ENCODE measurements around the gene MCM8. TPM values are rescaled to one million over a fixed set of nuclear protein-coding genes. Genes with fewer than 3 reads are reported as not detected.

MCM8 gene
- polyA plus RNA-seq, 1 donor (not counting 4 experiments of a cell fraction or from before 2014, with no cell fraction given): 7.0 TPM

GRCh38 chr20:5996765-5997164 is 46.3 kb downstream of the MCM8 start:
- Histone ChIP-seq H2AFZ (ENCODE audit: control insufficient read depth, low read length) (no peak overlapping the region), H3K9me3 (ENCODE audit: control insufficient read depth, low read depth, low read length) (no peaks in the 10 kb centered on the region), H4K20me1 (ENCODE audit: control insufficient read depth, extremely low read depth, insufficient read depth, low read length) (no peaks in the 10 kb centered on the region), H3K36me3 (ENCODE audit: control insufficient read depth in 2 of 2, extremely low read depth in 1 of 2, insufficient read depth in 2 of 2, low read length in 2 of 2) (peaks cover 8 to 12% of the 10 kb centered on the region in 2 experiments), H3K79me2 (ENCODE audit: control insufficient read depth, insufficient read depth, low read length) (no peaks in the 10 kb centered on the region), H3K27ac (ENCODE audit: control insufficient read depth, insufficient read depth, low read length) (no peak overlapping the region), H3K9ac (ENCODE audit: control insufficient read depth, extremely low read depth, insufficient read depth, low read length) (no peak overlapping the region), H3K4me3 (ENCODE audit: control insufficient read depth in 2 of 3, extremely low read depth in 1 of 3, insufficient read depth in 2 of 3, low read depth in 1 of 3, low read length in 3 of 3) (no peak overlapping the region), H3K27me3 (ENCODE audit: control insufficient read depth, extremely low read depth, insufficient read depth, low read length) (no peaks in the 10 kb centered on the region), H3K4me1 (ENCODE audit: control insufficient read depth, extremely low read depth, insufficient read depth, low read length) (no peaks in the 10 kb centered on the region), H3K9me1 (ENCODE audit: control insufficient read depth, extremely low read depth, insufficient read depth, low read length) (no peaks in the 10 kb centered on the region), H3K4me2 (ENCODE audit: control insufficient read depth, extremely low read depth, insufficient read depth, low read depth, low read length) (no peak overlapping the region)
- TF ChIP-seq EZH2 (IDR thresholded peaks at IDR 0.05; ENCODE audit: low read length): no peak
- TF ChIP-seq CTCF (optimal IDR thresholded peaks at IDR 0.05 in 1 of 3, IDR thresholded peaks at IDR 0.05 in 1 of 3, conservative IDR thresholded peaks at IDR 0.05 in 1 of 3; ENCODE audit: extremely low read depth in 1 of 3, insufficient read depth in 2 of 3, low read length in 3 of 3): no peak
- dilution Hi-C loops (cut with MboI; ENCODE audit: extremely low pct_ligation_motif_present, low sequenced_read_pairs): no loop called here
- FAIRE-seq (no peak), DNase-seq (ENCODE audit: low read depth, low spot score) (no peak)

GRCh38 chr20:5999783-6000182 is 49.3 kb downstream of the MCM8 start:
- H3K9ac ChIP-seq (ENCODE audit: control insufficient read depth, extremely low read depth, insufficient read depth, low read length): no peak overlapping the region
- no peak overlapping the region for H2AFZ ChIP-seq (ENCODE audit: control insufficient read depth, low read length)
- H3K4me2 ChIP-seq (ENCODE audit: control insufficient read depth, extremely low read depth, insufficient read depth, low read depth, low read length): no peak overlapping the region
- dilution Hi-C loops (cut with MboI; ENCODE audit: extremely low pct_ligation_motif_present, low sequenced_read_pairs): no loop called here
- no peaks in the 10 kb centered on the region for H3K9me1 ChIP-seq (ENCODE audit: control insufficient read depth, extremely low read depth, insufficient read depth, low read length)
- TF ChIP-seq CTCF (optimal IDR thresholded peaks at IDR 0.05 in 1 of 3, IDR thresholded peaks at IDR 0.05 in 1 of 3, conservative IDR thresholded peaks at IDR 0.05 in 1 of 3; ENCODE audit: extremely low read depth in 1 of 3, insufficient read depth in 2 of 3, low read length in 3 of 3): no peak
- TF ChIP-seq EZH2 (IDR thresholded peaks at IDR 0.05; ENCODE audit: low read length): no peak
- DNase-seq (ENCODE audit: low read depth, low spot score): no peak
- no peak for FAIRE-seq
- H3K36me3 ChIP-seq (ENCODE audit: control insufficient read depth in 2 of 2, extremely low read depth in 1 of 2, insufficient read depth in 2 of 2, low read length in 2 of 2): peaks cover 8 to 11% of the 10 kb centered on the region in 2 experiments
- H3K4me1 ChIP-seq (ENCODE audit: control insufficient read depth, extremely low read depth, insufficient read depth, low read length): no peaks in the 10 kb centered on the region
- H3K27me3 ChIP-seq (ENCODE audit: control insufficient read depth, extremely low read depth, insufficient read depth, low read length): no peaks in the 10 kb centered on the region
- no peak overlapping the region for H3K27ac ChIP-seq (ENCODE audit: control insufficient read depth, insufficient read depth, low read length)
- H3K9me3 ChIP-seq (ENCODE audit: control insufficient read depth, low read depth, low read length): no peaks in the 10 kb centered on the region
- H3K79me2 ChIP-seq (ENCODE audit: control insufficient read depth, insufficient read depth, low read length): no peaks in the 10 kb centered on the region
- no peaks in the 10 kb centered on the region for H4K20me1 ChIP-seq (ENCODE audit: control insufficient read depth, extremely low read depth, insufficient read depth, low read length)
- H3K4me3 ChIP-seq (ENCODE audit: control insufficient read depth in 2 of 3, extremely low read depth in 1 of 3, insufficient read depth in 2 of 3, low read depth in 1 of 3, low read length in 3 of 3): no peak overlapping the region
